Stimulated activated CD8-positive, alpha-beta memory T cell treated with anti-CD3 and anti-CD28 coated beads, Interleukin-4, amount 100 ng/mL, for 24 hours (primary cell): Measurements from ENCODE around the gene GTF2IRD1.
"Not testable (repeated sequence)": the region's sequence is repeated elsewhere in the genome, so short reads cannot be mapped to it uniquely, and the experiment has no call there.

Experiments
- DNase-seq: peaks from one replicate; pipeline ENCODE4 v3.0.0-alpha.2; 2020; ENCODE audit warnings: low read depth

GTF2IRD1 gene

GRCh38 chr7:74470504-74470903 is 16.8 kb downstream of the GTF2IRD1 start:
- DNase-seq, result no peak

GRCh38 chr7:74473116-74473515 is 19.4 kb downstream of the GTF2IRD1 start:
- DNase-seq, result no peak

- no peak for DNase-seq
Measured at GRCh38 chr7:74474271-74474865, 20.7 kb downstream of the GTF2IRD1 start.

DNA sequence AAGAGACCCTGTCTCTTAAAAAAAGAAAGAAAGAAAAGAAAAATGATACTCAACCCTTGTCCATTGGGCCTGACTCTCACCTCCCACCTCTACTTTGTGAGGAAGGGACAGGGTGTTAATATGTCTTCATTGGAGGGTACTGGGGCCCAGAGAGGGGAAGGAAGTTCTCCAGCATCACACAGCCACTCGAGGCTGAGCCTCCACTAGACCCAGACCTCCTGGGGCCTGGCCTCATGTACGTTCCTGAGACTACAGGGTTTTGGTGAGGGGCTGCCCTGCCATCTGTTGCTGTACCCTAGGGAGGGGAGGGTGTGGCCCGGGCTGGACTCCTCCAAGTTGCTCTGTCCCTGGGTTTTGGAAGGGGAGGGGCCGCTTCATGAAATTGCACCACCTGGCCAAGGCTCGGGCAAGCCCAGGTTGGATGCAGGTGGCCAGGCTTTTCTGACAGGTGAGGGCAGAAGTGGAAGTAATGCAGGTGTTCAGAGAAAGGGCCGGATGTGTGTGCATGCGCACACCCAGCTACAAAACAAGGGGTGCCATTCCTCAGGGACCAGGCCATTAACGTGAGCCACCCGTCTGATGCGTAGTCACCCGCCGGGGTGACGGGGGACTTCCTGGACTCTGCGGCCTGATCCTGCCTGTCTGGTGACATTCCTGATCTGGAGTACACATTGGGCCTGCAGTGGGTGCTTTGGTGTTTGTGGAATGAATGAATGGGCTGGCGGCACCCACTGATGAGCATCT is 21.7 kb downstream of the GTF2IRD1 start:
- no peak for DNase-seq

DNA sequence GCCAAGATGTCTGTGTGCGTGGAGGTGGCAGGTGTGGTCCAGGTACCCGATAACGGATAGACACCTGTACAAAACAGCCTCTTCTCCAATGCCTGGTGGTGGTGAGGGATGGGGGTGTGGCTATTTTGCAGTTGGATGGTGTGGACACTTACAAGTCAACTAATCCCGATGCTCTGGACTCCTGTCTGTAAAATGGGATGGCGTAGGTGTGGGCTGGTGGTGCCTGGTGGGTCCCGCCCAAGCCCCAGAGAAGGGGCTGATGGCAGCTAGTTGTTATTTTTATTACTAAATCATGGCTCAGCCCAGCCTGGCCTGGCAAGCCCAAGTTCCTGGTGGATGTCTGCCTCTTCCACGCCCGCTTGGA is 22.3 kb downstream of the GTF2IRD1 start:
- no peak for DNase-seq

- DNase-seq, result no peak
Measured at GRCh38 chr7:74476626-74477025, 22.9 kb downstream of the GTF2IRD1 start.

DNA sequence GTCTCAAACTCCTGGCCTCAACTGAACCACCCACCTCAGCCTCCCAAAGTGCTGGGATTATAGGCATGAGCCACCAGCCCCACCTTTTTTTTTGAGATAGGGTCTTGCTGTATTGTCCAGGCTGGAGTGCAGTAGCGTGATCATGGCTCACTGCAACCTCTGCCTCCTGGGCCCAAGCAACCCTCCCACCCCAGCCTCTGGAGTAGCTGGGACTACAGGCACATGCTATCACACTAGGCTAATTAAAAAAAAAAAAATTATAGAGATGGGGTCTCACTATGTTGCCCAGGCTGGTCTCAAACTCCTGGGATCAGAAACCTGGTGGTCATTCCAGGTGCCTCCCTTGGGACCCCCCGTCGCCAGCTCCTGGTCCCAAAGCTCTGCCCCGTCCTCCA is 25.0 kb downstream of the GTF2IRD1 start:
- DNase-seq, result no peak

DNA sequence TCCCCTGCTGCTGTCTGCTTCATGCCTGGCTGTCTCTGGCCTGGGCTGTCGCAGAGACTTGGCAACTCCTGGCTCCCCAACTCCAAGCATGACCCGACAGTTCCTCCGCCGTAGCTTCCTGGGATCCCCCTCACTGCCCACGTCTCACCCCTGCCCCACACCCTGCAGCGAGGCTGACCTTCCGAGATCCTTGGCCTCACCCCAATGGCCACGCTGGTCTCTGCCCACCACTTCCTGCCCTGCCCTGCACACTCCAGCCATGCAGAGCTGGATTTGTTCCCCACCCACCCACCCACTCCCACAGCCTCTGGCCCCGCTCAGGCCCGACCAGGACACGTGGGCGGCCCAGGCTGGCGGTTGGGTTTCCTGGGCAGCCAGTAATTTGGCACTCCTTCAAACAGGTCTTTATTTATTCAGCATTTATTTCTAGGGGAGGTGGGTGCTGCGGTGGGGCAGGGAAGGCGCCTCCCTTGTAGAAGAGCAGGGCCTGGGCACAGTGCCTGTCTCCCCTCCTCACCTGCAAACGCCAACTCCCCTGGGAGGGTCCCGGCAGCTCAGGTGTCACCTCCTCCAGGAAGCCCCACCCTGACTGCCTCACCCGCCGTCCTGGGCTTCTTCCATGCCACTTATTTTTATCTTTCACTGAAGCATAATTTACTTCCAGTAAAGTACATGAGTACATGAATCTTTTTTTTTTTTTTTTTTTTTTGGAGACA is 25.5 kb downstream of the GTF2IRD1 start:
- DNase-seq, result no peak

DNA sequence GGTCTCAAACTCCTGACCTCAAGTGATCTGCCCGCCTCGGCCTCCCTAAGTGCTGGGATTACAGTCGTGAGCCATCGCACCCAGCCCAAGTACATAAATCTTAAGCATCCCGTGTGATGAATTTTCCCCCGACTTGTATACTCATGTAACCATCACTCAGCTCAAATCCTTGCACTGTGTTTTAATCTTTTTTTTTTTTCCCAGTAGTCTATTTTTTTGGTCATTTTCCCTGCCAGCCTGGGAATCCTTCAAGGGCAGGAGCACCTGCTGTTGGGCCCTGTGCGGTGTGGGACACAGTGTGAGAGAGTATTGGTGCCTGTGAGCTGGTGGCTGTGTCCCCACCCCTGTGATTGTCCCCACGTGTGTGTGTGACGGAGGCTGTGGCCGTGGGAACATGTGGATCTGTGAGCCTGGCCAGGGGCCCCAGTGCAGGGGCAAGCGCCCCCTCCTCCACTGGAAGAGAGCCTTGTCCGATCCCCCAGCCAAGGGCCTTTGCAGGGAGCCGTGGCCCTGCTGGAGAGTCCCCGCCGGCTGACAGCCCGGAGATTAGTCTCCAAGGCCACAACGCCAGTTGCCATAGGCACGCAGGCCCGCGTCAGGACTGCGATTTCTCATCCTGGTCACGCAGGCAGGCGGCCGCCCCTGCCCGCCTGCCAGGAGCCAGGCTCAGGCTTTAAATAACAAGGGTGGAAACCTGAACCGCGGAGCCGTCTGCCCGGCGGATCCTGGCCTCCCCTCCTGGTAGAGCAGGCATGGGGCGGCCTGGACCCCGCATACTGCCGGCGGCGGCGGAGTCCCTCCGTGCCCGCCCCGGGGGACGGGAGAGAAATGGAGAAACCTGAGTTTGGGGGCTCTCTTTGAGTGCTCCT is 26.5 kb downstream of the GTF2IRD1 start:
- DNase-seq, result no peak

- DNase-seq, result no peak
Measured at GRCh38 chr7:74480861-74481417, 27.2 kb downstream of the GTF2IRD1 start.

- DNase-seq, result no peak
Measured at GRCh38 chr7:74481458-74482196, 27.9 kb downstream of the GTF2IRD1 start.

DNA sequence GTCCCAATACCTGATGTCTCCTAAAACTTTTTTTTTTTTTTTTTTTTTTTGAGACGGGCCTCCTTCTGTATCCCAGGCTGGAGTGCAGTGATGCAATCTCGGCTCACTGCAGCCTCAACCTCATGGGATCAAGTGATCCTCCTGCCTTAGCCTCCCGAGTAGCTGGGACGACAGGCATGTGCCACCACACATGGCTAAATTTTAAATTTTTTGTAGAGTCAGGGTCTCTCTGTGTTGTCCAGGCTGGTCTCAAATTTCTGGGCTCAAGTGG is 28.4 kb downstream of the GTF2IRD1 start:
- DNase-seq, result no peak

DNA sequence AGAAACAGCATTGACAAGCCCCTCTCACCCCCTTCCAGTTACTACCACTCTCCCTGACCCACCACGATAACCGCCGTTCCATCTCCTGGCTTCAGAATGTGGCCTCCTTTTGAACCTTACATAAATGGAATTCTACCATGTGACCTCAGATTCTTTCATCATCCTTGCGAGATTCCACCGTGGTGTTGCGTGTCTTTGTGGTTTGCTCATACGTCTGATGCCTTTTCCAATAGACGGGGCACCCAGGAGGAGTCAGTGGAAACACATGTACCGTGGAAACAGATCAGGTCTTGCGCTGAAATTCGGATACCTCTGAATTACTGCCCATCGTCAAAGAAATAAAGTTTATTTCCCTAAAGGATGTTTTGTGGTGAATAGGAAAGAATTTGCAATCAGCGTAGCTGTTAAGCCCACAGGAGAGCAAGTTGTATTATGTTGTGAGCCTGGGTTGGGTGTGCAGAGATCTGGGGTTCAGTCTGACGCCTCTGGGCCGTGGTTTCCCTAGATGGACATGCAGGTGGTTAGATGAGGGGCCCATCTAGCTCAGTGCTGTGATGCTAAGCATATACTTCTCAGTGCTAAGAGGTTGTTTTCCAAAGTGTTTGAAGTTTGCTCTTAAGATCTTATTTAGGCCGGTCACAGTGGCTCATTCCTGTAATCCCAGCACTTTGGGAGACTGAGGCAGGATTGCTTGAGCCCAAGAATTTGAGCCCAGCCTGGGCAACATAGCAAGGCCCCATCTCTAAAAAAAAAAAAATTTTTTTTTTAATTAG is 29.1 kb downstream of the GTF2IRD1 start:
- DNase-seq, result no peak

GRCh38 chr7:74483402-74484336 is 30.0 kb downstream of the GTF2IRD1 start:
- DNase-seq, result no peak

DNA sequence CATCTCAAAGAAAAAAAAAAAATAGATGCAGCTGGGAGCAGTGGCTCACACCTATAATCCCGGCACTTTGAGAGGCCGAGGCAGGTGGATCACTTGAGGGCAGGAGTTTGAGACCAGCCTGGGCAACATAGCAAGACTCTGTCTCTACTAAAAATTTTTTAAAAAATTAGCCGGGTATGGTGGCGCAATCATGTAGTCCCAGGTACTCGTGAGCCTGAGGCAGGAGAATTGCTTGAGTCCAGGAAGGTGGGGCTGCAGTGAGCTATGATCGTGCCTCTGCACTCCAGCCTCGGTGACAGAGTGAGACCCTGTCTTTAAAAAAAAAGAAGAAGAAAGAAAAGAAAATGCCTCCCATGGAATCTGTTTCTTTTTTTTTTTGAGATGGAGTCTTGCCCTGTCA is 31.9 kb downstream of the GTF2IRD1 start:
- DNase-seq, result no peak

GRCh38 chr7:74488518-74489030 is 34.9 kb downstream of the GTF2IRD1 start:
- DNase-seq, result not testable (repeated sequence)

- DNase-seq, result no peak
Measured at GRCh38 chr7:74489997-74490945, 36.6 kb downstream of the GTF2IRD1 start.

GRCh38 chr7:74491490-74491889 is 37.8 kb downstream of the GTF2IRD1 start:
- DNase-seq, result not testable (repeated sequence)
